T follicular helper cell (primary cell): ENCODE measurements around the gene PPP1CB.

Source experiments
- DNase-seq: peaks from one replicate; pipeline ENCODE4 v3.0.0-alpha.2; 2020; ENCODE audit warnings: low read depth

The PPP1CB gene

GRCh38 chr2:28745225-28745624, 6.4 kb upstream of the PPP1CB start:
- no peak for DNase-seq

GRCh38 chr2:28745876-28746275, 5.8 kb upstream of the PPP1CB start:
- no peak for DNase-seq

GRCh38 chr2:28746429-28747111, 5.1 kb upstream of the PPP1CB start:
- no peak for DNase-seq

- DNase-seq = no peak
These were observed 3.9 kb upstream of the PPP1CB start for GRCh38 chr2:28747714-28748113.

- DNase-seq = no peak
These were observed 3.5 kb upstream of the PPP1CB start for GRCh38 chr2:28748176-28748575.

- DNase-seq = no peak
These were observed 2.7 kb upstream of the PPP1CB start for GRCh38 chr2:28748941-28749340.

GRCh38 chr2:28749526-28749925, 2.1 kb upstream of the PPP1CB start:
- no peak for DNase-seq

- DNase-seq = peak; percentile 17
These were observed 1.0 kb upstream of the PPP1CB start for GRCh38 chr2:28750316-28751251.

- DNase-seq = peak; percentile 4
These were observed 463 bp downstream of the PPP1CB start for GRCh38 chr2:28751956-28752630.

- no peak for DNase-seq
These were observed 1.2 kb downstream of the PPP1CB start for GRCh38 chr2:28752631-28753376.

GRCh38 chr2:28754321-28754720, 2.7 kb downstream of the PPP1CB start:
- DNase-seq = no peak

- no peak for DNase-seq
These were observed 3.8 kb downstream of the PPP1CB start for GRCh38 chr2:28755421-28755820.

- no peak for DNase-seq
These were observed 6.8 kb downstream of the PPP1CB start for GRCh38 chr2:28758459-28758858.

- DNase-seq = no peak
These were observed 9.8 kb downstream of the PPP1CB start for GRCh38 chr2:28761420-28761819.

GRCh38 chr2:28764909-28765711, 13.5 kb downstream of the PPP1CB start:
- no peak for DNase-seq

- no peak for DNase-seq
These were observed 14.4 kb downstream of the PPP1CB start for GRCh38 chr2:28766070-28766469.

GRCh38 chr2:28767337-28767736, 15.7 kb downstream of the PPP1CB start:
- no peak for DNase-seq

- DNase-seq = no peak
These were observed 16.8 kb downstream of the PPP1CB start for GRCh38 chr2:28768422-28768821.

- no peak for DNase-seq
These were observed 17.3 kb downstream of the PPP1CB start for GRCh38 chr2:28768952-28769351.

- DNase-seq = no peak
These were observed 20.7 kb downstream of the PPP1CB start for GRCh38 chr2:28772351-28772750.

- no peak for DNase-seq
These were observed 24.8 kb downstream of the PPP1CB start for GRCh38 chr2:28776471-28776870.
